ENCODE data around the gene ADCY2.

Gene ADCY2

DNA sequence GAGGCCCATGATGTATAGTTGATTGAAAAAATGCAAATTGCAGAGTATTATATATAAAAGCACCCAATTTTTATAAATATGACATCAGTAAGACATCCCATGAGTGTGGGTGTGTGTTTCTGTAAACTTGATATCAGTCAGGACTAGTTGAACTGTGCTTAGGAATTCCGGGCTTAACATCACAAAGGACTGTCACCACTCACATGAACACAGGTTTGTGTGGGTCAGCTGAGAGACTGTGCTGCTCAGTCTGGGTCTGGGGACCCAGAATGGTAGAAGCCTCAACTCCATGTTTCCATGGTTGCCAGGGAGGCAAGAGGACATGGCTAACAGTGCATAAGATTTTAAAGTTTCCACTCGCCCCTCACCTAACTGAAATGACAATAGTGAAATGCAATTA is 120.3 kb downstream of the ADCY2 start:
- ATAC-seq = no peak

DNA sequence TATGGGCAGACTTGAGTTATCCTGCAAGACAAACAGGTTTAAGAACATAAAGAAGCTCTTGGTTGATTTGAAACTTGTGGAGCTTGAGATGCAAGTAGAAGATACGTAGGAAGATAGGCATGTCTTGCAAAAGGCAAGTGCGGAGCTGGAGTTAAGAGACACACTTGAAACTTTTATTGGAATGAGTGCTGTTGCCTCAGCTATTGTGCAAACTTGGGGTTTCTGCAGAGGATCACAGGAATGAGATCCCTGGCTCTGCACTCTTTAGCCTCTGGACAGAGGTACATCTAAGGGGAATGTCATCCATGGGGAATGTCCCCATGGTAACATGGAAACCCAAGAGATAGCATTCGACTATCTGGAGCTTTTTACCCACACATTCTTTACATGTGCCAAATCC is 121.1 kb downstream of the ADCY2 start:
- no peak for ATAC-seq

DNA sequence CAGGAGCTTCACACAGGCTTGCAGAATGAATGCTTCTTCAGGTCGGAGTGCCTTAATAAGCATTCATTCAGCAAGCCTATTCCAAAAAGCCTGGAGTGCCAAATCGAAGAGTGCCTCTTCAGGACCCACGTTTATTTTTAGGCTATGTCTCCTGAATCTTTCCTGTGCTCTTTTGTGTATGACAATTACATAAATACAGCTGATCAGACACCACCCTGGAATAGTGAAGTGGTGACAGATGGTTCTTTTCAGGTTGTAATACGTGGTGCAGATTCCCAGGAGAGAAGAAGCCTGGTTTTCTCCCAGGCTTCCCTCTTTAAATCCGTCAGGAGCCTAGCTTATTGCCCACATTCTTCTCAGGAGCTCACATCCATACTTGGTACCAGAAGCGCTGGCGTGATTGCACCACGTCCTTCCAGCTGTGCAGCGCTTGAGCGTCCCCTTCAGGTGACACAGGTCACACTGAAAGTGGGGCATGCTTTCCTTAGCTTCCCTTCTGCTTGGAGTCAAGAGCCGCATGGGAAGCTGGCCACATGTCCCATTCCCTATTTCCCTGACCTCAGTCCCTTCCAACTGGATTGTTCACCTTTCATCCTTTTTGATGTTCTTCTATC is 123.1 kb downstream of the ADCY2 start:
- no peak for ATAC-seq

DNA sequence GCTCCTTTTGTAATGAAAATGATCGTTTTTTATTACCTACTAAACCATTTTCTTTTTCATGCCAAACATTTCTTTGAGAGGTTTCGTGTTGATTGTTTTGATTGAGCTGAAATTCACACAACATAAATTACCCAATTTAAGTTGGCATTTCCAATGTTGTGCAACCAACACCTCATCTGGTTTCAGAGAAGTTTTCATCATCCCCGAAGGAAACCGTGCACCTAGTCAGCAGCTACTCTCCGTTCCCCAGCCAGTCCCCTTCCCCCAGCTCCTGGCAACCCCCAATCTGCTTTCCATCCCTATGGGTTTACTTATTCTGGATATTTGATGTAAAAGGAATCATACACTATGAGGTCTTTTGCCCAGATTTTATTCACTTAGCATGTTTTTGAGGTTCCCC is 123.6 kb downstream of the ADCY2 start:
- no peak for ATAC-seq

DNA sequence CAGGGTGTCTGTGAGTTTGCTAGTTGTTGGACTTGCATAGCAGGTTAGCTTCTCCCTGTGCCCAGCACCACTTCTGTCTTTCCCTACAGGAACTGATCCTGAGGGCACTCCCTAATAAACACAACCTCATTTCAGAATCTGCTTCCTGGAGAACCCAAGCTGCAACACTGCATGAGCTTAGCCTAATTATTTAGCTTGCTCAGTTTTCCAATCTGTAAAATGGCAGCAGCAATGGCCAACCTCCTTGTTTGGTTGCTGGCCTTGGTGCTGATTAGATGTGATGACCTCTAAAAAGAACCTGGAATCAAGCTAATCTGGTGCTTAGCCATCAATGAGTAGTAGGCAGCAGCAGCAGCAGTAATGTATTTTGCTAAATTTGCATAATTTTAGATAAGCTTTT is 133.9 kb downstream of the ADCY2 start:
- ATAC-seq = no peak

DNA sequence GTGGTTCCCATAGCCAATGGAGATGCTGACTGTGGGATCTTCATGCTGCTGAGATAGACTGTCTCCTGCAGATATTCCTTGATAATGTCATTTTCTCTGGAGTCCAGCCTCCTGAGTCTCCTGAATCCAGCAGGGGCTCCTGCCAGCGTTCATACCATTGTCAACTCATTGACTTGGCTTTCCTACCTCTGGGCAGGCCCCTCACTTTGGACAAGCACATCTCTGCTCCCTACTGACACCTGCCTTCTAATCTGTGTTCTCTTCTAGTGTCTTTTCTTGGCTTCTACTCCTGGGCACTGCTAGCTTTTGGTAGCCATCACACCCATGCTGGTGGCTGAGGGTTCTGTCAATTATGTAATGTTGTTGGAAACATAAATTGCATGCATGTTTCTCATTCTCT is 138.0 kb downstream of the ADCY2 start:
- no peak for ATAC-seq

DNA sequence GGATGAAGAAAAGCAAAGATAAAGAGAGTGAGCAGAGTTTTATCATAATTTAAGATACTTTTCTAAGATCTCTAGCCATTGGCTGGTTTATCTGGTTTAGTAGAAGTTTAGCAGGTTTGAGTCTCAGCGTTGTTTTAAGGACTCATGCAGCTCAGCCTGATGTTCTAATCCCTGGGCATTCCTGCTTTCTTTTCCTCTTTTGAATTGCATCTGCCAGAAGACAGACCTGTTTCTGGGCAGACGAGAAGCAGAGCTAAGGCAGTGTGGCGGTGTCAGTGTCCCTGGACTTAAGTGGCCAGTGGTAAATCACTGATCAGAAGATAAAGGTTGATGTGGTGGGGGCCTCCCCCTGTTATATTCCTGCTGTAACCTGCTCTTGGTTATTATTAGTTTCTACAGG is 138.6 kb downstream of the ADCY2 start:
- ATAC-seq = no peak

DNA sequence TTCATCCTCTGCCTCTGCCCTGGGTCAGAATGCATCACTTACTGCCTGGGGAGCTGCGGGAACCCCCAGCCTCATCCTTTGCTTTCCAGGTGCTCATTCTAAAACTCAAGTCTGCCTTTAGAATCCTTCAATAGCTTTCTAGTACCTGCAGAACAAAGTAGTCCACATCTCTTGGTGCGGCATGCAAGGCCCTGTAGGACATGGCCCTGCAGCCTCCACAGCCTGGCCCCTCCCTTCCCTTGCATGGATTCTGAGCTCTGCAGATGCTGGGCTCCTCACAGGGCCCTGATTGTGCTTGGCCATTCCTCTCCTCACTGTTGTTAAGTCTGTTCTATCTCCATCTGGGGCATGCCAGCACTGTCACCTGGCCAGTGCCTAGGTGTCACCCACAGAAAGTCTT is 141.6 kb downstream of the ADCY2 start:
- ATAC-seq = no peak

DNA sequence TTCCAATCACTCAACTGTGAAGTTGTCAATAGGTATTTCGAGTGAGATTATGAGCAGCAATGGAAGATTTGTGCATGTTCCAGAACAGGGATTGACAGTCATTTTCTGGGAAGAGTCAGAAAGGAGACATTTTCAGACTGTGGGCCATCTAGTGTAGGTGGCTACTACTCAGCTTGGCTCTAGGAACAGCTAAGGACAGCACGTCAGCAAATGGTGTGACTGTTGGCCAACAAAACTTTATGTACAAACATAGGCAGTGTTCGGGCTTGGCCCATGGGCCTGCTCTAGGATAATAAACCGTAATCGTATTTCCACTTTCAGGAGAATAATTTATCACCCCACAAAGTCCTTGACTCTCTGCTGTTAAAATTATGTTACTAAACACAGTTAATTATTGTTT is 143.6 kb downstream of the ADCY2 start:
- ATAC-seq = no peak

DNA sequence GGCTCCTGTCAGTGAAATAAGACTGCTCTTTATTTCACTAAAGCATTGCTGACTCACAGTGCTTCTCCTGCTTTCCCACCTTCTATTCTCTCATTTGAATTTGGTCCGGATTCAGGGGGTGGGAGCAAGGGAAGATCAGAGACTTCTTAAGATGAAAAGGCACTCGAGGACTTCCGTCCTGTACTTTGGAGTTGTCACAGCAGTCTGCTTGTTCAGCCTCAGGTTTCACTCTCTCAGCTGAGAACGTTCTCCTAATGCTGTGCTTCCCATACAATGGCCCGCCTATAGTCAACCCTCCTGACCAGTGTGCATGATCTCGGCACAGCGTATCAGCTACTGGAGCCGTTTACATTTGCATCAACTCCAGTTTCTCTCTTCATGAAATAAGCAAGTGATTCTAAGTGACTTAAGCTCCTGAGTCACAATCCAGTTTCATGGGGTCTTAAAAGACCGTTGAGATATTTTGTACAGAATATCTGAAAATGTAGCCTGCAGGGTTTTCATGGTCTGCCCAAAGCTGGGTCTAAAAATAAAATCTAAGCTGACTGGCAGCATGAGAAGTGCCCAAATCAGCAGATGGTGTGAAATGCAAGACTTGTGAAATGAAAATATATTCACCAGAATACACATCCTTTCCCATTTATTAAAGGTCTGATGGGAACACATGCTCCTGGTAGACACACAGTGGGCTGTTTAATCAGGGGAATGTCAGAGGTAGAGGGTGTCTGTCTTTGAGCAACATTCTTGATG is 145.0 kb downstream of the ADCY2 start:
- ATAC-seq = no peak

DNA sequence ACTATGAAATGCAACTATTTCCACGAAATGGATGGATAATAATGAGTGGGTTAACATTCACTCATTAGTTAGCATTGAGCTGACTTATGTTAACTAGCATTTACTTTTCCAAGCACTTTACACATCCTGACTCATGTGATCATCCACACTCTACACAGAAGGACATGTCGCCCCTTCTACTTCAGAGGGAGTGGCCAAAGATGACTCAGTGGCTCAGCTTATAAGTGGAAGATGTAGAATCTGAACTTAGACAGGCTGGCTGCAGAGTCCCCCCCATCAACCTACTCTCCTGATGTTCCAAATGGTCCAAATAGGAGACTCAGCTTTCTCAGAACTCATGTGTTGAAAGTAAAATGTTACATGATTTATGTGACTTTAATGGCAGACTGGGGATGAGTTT is 146.0 kb downstream of the ADCY2 start:
- no peak for ATAC-seq

DNA sequence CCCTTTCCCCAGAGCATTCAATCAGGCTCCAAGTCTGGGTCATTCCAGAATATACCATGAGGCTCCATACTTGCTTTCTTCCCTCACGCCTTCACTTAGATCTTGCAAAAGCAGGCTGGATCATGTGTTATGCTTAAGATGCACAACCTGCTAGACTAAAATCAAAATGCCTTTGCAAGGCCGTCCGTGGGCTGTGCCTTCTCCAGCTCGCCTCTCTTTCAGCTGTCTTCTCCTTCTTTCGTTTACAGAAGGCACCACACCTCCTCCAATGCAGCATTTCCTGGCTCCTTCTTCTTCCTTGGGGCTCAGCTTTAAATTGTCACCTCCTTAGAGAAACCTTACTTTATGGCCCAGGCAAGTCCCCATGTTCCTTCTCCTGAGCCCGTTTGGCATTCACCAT is 150.6 kb downstream of the ADCY2 start:
- no peak for ATAC-seq

DNA sequence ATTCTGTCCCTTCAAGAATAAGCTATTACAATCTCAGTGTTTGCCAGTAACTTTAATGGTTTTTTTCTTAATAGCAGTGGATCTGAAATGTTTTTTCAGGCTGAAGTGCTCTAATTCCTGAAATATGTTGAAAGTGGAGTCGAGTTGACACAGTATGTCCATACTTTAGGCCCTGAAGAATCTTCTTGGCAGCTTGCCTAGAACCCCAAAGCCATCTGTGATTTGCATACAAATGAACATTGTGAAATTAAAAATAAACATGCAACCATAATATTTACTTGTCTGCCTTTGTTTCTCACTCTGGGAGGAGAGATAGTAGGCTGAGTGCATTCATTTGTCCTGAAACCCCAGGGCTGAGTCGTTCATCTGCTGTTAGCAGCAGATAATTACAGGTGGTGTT is 152.7 kb downstream of the ADCY2 start:
- ATAC-seq = no peak

DNA sequence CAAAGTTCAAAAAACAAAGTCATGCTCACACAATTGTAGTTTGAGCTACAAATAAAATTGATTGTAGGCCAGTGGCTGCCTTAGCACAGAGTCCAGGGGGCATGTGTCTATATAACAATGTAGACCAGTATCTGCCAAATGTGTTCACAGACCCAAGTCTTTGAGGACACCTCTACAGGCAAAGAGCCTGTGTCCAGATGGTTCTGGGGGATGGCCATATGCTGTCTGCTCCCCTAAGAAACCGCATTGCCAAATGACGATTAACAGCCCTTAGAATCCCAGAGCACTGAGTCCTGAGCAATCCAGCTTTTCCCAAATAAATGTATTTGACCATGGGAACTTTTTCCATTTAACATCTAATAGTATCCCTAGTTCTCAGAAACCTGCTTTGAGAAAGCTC is 169.6 kb downstream of the ADCY2 start:
- ATAC-seq = no peak

DNA sequence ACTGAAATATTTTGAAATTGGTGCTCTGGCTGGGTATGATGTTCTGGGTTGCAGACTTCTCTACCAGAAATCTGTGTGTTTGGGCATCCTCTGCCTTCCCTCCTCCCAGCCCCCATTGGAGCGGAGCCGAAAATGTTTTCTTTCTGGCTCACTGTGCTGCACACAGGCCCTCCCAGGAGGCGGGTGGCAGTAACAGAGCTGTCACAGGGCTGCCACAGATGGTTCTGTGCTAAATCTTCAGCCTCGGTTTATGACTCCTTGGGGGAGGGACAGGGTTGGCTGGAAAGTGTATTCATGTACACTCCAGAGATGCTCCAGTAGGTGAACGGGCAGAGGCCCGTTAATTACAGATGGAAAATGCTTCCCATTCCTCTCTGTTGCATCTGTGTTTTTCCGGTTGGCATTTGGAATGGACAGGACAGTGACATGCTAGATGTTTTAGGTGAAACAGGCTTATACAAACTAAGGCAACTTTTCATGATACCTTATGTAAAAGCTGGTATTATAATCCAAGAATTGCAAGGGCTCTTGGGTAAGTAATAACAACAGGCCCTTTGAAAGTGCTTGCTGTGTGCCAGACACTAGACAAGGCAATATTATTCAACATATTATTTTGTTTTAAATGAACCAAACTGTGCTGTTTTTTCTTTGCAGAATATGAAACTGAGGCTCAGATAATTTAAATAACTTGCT is 180.2 kb downstream of the ADCY2 start:
- ATAC-seq = no peak

DNA sequence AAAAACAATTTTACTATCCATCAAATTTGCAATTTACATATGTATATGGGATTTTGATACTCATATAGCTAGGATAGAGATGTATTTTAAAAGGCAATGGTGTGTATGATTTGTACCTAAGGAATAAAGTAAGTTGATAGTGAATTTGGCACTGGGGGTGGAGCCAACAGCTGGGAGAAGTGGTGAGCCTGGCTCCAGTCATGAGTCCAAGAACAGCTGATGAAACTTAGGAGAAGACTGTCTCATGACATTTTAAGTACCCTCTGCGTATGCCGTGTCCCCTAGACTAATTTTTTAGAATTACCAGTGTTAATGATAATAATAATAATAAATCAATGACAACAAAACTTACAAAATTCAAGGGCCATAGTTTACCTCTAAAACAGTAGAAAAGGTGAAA is 181.4 kb downstream of the ADCY2 start:
- no peak for ATAC-seq

DNA sequence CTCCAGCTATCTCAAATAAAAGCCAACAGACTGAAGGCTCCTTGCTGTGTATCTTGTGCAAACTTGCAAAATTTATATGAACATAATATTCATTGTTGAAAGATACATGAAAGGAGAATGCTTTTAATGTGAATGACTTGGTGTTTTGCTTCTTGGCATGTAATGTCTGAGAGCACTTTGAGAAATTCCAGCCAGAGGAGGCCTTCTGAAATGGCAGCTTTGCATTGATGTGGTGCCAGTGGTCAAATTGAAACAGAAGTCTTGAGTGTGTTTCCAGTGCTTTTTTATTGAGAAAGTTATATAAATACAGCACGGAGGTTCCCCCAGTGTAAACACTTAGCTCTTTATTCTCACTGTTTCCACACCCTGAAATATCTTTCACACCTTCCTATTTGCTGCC is 182.1 kb downstream of the ADCY2 start:
- no peak for ATAC-seq

DNA sequence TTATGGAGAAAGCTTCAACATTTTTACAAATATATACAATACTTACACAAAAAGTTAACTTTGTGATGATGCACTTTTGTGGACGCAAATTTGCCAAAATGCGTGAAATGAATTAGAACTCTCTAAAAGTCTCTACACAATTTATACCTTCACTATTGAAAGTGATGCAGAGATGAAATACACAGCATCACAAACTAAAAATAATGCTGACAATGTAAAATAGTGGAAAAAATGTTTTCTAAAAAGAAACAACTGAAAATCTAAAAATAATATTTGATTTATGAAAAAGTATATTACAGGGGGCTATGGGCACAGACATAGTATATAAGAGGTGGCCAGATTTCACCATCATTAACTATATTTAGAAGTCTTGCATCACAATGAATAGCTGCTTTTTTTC is 188.8 kb downstream of the ADCY2 start:
- no peak for ATAC-seq

DNA sequence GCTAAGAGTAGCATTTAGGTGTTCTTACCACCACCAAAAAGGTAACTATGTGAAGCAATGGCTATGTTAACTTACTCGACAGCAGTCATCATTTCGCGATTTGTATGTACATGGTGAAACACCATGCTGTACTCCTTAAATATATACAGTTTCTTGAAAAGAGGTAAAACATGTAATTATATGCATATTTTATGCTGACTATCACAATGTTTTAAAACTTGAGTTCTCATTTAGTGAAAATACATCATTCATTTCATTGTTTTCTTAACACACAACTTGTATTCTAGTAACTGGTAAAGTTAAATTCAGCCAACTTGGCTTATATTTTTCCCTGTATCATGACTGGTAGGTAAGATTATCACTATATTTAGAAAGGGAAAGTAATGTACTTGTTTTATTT is 189.9 kb downstream of the ADCY2 start:
- no peak for ATAC-seq

DNA sequence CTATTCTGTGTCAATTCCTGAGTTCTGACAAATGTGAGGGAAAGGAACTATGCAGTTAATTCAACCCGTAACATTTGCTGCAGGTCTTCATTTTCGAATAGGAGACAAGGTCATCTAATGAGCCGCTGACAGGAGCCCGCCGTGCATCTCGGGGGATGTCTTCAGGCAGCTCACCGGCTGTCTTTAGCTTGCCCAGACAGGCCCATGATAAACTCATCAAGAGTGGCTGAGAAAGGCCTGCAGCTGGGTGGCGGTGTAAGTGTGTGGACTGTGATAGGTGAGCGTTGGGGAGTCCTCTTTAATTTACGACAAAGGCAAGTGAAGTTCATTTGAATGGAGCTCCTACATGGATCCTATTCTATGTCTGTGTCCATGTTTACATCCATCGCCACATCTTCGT is 190.5 kb downstream of the ADCY2 start:
- ATAC-seq = no peak

DNA sequence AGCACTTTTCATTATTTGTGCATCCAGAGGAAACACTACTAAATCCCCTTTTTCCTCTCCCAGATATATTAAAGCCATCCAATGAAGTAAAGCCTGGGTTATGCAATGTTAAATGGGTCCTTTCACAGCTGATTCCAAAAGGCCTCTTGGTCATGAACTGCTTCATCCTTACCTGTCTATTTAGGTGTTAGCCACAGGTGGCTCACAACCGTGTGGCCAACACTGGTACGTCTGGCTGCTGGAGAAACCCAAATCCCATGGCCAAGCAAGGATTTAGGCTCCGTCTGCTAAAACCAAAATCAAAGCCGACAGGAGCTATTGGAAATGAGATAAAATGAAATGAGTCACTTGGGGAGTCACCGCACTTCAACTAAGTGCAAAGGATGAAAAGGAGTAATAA is 193.9 kb downstream of the ADCY2 start:
- no peak for ATAC-seq

DNA sequence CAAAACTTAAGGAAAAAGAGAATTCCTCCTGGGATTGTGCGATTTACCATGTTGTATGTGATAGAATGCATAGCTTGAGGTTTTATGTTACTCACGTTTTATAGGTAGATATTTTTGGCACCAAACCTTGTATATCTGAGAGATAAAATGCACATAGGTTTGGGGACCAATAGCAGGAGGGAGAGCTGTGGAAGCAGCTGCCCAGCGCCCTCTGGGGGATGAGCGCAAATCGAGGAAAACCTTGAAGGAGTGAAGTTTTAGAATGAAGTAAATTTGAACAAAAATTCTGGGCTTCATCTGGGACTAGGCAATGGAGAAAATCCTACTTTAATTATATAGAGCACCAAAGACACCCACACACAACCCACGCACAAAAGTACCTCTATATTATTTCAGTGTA is 197.0 kb downstream of the ADCY2 start:
- no peak for ATAC-seq

DNA sequence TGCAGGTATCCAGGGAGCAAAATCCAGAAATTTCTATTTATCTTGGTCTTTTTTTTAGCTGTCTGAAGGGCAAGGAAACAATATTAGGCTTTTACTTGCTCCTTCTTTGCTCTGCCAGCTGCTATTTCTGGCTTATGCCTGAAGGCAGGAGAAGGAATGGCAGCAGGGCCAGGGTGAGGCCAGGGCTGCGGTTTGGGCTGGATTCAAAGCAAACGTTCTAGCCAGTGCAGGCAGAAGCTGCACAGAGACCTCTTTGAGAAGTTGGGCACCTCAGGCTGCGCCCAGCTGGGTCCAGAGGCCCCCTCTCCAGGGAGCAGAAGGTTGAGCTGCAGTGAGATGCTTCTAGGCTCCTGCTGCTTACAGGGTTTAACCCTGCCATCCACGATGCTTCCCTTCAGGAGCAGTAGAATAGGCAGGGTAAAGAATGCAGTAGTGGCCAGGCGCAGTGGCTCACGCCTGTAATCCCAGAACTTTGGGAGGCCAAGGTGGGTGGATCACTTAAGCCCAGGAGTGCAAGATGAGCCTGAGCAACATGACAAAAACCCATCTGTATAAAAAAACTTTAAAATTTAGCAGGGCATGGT is 201.2 kb downstream of the ADCY2 start:
- no peak for ATAC-seq

DNA sequence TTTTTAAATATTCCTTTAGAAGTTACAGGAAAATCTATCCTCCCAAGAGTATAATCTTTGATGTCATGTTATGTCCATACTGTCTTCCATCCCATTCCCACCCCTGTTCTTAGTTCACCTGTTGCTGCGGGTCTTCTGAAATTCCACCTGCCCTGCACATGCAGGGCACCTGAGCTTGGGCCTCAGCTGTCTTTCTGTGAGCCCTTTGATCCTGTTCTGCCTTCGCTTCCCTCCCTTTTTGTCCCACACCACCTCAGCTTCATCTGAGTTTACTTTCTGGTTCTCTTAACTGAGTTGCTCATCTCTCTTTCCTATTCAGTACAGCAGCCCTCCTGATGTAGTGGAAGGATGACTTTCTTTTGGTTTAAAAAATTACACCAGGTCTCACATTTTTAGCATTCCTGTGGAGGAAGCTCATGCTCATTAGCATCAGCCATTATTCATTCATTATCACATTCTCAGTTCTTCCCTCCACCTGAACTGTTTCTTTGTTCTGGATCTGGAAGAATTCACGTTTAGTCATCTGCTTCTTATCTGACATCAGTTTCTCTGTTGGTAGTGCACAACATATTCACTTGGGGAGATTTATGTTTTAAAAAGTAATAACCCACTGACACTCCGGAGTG is 211.0 kb downstream of the ADCY2 start:
- no peak for ATAC-seq

Measured in activated CD4-positive, CD25-positive, alpha-beta regulatory T cell treated with anti-CD3 and anti-CD28 coated beads, Interleukin-2, amount 50 U/mL, for 24 hours (primary cell).